Body of pancreas (tissue), 4 donors: ENCODE measurements around the gene AGMAT. TPM values are rescaled to one million over a fixed set of nuclear protein-coding genes. Genes with fewer than 3 reads are reported as not detected.
A peak's percentile ranks its signal among the peaks of the same experiment; 100 is the strongest.

Experiments
- ATAC-seq: fragments of 150-250 bp; one replicate; pipeline ENCODE4 v1.9.1; 2016
- DNase-seq, 4 donors: peaks; one replicate each; pipeline ENCODE4 v3.0.0-alpha.2; 2019
- H3K27ac ChIP-seq, 4 donors: fragments of 200-600 bp; sonication (generic); 1 replicate in 3 of 4; 2 replicates in 1 of 4; pipeline versions ENCODE4 v1.5.1 to v1.6.1; 2016 to 2019; ENCODE audit warnings: mild to moderate bottlenecking in 1 of 4, mixed read lengths in 1 of 4, moderate library complexity in 1 of 4
- H3K27me3 ChIP-seq, 2 donors: fragments of 200-600 bp; sonication (generic); one replicate each; pipeline ENCODE4 v1.6.0; 2016; ENCODE audit warnings: mild to moderate bottlenecking in 1 of 2
- H3K36me3 ChIP-seq, 2 donors: fragments of 200-600 bp; sonication (generic); replicated peaks in 1 of 2; 2 replicates each; pipeline ENCODE4 v1.5.1; 2016; ENCODE audit warnings: low read depth in 2 of 2; ENCODE audit not compliant: insufficient read depth in 1 of 2
- H3K4me1 ChIP-seq: fragments of 200-600 bp; sonication (generic); one replicate; pipeline ENCODE4 v1.6.0; 2016
- H3K4me3 ChIP-seq, 2 donors: fragments of 200-600 bp; sonication (generic); 1 replicate in 1 of 2; 2 replicates in 1 of 2; pipeline ENCODE4 v1.5.1; 2016 to 2019
- H3K9me3 ChIP-seq, 3 donors: fragments of 200-600 bp; sonication (generic); 1 replicate in 2 of 3; 2 replicates in 1 of 3; pipeline ENCODE4 v1.5.1; 2016
- POLR2A ChIP-seq, 3 donors: fragments of 450-650 bp; IDR thresholded peaks; one replicate each; pipeline ENCODE4 v1.6.1; 2016; ENCODE audit warnings: antibody characterized with exemption in 3 of 3, mild to moderate bottlenecking in 2 of 3
- WGBS, 2 donors: methylation state at CpG; one replicate each; pipeline ENCODE4 v1.1.5; 2017; 5-methylcytosine and 5-hydroxymethylcytosine counted together
- intact Hi-C: fragments of 100-400 bp; cut with DNase I; formaldehyde crosslinking; loops from one replicate; pipeline ENCODE4 v1.15.1; 2023
- total RNA-seq, 2 donors: library from RNA; depleted of rRNA; stranded (reverse); fragments of >200 nt; gene quantifications; one replicate each; pipeline ENCODE4 v1.1.0, GENCODE V29; 2016
- TF ChIP-seq, protein P1 (sequence below), 7 experiments: fragments of 450-650 bp in 4 of 7; fragments of 200-600 bp in 3 of 7; sonication (generic) in 3 of 7; IDR thresholded peaks; one replicate each; pipeline ENCODE4 v1.5.1; 2016 to 2019; ENCODE audit warnings: antibody characterized with exemption in 7 of 7

The AGMAT gene
- total RNA-seq, 2 donors from 2014 or later = 0.33 to 0.52 TPM

DNA sequence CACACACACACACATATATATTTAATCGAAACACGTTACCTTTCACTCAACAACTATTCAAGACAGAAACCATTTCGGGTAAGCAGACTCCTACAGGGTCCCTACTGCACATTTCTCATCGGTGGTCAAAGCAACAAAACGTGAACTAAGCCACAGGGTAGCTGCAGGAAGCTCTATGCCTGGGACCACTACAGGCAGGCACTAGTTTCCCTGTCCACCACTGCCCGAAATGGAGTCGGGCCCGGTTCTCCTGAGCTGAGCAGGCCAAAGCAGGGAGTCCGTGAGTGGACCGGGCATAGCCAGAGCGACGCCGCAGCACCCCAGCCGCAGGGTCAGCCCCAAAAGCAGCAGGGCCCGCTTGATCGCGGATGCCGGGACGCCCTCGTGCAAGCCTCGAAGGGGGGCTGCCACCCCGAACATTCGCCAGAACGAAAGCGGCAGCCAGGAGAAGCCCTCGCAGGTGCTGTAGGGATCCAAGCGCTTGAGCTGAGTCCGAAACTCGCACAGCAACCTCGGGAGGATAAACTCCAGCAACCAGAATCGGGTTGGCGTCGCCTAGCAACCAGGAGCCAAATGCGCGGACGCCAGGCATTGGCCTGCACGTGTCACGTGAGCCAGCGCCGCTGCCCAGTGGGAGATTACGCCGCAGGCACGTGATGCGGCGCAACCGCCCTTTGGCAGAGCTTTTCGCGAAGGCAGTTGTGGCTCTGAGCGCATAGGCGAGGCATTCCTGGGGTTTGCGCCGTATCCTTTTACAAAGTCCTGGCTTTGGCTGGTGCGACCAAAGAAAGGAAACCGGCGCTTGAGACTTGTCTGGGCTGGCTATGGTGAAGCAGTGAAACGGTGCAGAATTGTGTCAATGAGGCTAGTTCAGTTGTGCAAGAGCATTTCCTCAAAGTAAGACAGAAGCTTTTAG is 18.5 kb upstream of the AGMAT start:
- Histone ChIP-seq H3K9me3 (no peaks in the 10 kb centered on the region), H3K27ac (peak overlapping the region; percentile 89 to 96 (median 90)), H3K4me3 (peak overlapping the region; percentile 36 to 54), H3K27me3 (no peaks in the 10 kb centered on the region), H3K36me3 (no peaks in the 10 kb centered on the region), H3K4me1 (peaks cover 30% of the 10 kb centered on the region)
- ATAC-seq (peak; percentile 96), DNase-seq (peak; percentile 98 to 99 (median 99))
- 1 to 5% methylated on average over 7 to 56 of the region's 56 CpGs for WGBS, 2 donors
- intact Hi-C loops = no loop called here
- TF ChIP-seq, protein P1, sequence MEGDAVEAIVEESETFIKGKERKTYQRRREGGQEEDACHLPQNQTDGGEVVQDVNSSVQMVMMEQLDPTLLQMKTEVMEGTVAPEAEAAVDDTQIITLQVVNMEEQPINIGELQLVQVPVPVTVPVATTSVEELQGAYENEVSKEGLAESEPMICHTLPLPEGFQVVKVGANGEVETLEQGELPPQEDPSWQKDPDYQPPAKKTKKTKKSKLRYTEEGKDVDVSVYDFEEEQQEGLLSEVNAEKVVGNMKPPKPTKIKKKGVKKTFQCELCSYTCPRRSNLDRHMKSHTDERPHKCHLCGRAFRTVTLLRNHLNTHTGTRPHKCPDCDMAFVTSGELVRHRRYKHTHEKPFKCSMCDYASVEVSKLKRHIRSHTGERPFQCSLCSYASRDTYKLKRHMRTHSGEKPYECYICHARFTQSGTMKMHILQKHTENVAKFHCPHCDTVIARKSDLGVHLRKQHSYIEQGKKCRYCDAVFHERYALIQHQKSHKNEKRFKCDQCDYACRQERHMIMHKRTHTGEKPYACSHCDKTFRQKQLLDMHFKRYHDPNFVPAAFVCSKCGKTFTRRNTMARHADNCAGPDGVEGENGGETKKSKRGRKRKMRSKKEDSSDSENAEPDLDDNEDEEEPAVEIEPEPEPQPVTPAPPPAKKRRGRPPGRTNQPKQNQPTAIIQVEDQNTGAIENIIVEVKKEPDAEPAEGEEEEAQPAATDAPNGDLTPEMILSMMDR (IDR thresholded peaks at IDR 0.05) = peak in 1 of 7 experiments; percentile 5
- TF ChIP-seq POLR2A (IDR thresholded peaks at IDR 0.05) = peak; percentile 47 to 92 (median 83)

DNA sequence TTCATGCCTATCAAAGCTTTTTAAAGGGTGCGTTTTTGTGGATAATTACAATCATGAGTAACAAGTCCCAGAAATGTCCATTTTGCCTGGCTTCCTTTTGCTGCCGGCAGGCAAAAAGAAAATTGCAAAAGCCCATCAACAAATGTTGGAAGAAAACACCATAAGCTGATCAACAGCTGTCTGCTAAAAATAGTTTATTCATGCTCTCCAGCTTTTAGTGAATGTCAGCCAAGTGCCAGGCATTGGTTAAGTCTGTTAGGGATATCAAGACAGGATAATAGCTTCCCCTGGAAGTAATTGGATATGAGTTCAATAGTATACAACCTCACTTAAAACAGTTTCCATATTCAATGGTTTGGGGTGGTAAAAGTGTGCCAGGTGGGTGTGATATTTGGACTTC is 13.6 kb upstream of the AGMAT start:
- Histone ChIP-seq H3K36me3 (no peaks in the 10 kb centered on the region), H3K27ac (no peak overlapping the region), H3K4me1 (peaks cover 11% of the 10 kb centered on the region), H3K4me3 (no peak overlapping the region), H3K27me3 (no peaks in the 10 kb centered on the region), H3K9me3 (no peaks in the 10 kb centered on the region)
- DNase-seq = no peak
- WGBS, 2 donors = 37 to 43% methylated on average over 2 of the region's 2 CpGs
- TF ChIP-seq POLR2A (IDR thresholded peaks at IDR 0.05) = no peak
- TF ChIP-seq, protein P1 (IDR thresholded peaks at IDR 0.05) = no peak
- ATAC-seq = no peak
- intact Hi-C loops = loop anchor here (10.0 kb wide), 1 partner anchor 146 kb away; the partner anchor contains the start of gene TMEM82

DNA sequence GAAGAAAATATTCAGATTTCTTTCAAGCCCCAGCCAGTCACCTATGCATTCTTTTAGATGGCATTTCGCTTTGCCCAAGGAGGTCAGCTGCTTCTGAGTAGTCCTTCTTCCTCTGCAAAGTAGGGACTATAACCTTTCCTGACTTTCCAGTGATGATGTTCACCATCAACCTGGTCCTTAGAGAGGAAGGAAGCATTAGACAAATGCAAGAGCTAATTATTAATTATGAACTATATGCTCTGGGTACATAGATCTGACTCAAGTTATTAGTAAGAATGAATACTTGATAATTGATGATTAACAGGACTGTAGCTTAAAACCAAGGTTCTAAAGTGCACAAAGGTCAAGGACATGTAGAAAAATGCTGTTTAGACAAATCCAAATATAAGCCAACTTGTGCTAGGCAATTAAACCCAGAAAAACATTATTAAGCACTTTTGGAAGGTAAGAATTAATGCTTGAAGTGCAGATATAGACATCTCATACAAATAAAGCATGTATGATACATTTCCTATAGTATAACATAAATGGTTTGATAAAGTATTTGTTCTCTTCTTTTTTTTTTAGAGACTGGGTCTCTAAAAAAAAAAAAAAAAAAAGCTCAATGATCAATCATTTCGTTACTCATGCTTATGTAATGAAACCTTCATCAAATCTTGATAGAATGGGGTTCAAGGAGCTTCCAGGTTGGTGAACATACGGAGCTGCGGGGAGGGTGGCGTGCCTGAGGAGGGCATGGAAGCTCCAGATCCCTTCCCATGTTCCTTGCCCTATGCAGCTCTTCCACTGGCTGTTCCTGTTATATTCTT is 11.2 kb upstream of the AGMAT start:
- intact Hi-C loops = loop anchor here (10.0 kb wide), 1 partner anchor 149 kb away; the partner anchor contains the start of gene TMEM82
- 59 to 65% methylated on average over 5 of the region's 5 CpGs for WGBS, 2 donors
- ATAC-seq (no peak), DNase-seq (no peak)
- Histone ChIP-seq H3K27ac (no peak overlapping the region), H3K9me3 (no peaks in the 10 kb centered on the region), H3K27me3 (no peaks in the 10 kb centered on the region), H3K36me3 (no peaks in the 10 kb centered on the region), H3K4me1 (no peaks in the 10 kb centered on the region), H3K4me3 (no peak overlapping the region)
- TF ChIP-seq, protein P1 (IDR thresholded peaks at IDR 0.05) = no peak
- TF ChIP-seq POLR2A (IDR thresholded peaks at IDR 0.05) = no peak

DNA sequence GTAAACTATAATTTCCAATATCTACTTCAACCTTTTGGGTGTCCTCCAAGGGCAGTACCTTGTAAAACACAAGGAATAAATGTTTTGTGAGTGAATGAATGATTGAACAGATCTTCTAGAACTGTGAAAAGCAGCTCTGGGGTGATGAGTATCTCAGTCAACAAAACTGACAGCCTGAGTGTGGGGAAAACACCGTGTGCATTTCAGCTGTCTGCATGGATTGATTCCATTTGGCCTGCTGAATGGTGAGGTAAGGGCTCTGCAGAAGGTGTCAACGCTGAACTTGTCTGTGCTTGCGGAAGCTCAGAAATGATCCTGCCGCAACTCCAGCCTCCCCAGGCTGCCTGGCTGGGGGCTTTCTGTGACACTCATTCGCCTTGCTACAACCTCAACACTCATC is 7.4 kb upstream of the AGMAT start:
- no peak for TF ChIP-seq POLR2A (IDR thresholded peaks at IDR 0.05)
- TF ChIP-seq, protein P1 (IDR thresholded peaks at IDR 0.05) = no peak
- ATAC-seq (no peak), DNase-seq (peak in 1 of 4 donors; percentile 41)
- Histone ChIP-seq H3K27me3 (no peaks in the 10 kb centered on the region), H3K9me3 (no peaks in the 10 kb centered on the region), H3K4me3 (no peak overlapping the region), H3K4me1 (no peaks in the 10 kb centered on the region), H3K36me3 (no peaks in the 10 kb centered on the region), H3K27ac (no peak overlapping the region)
- 66 to 67% methylated on average over 5 of the region's 5 CpGs for WGBS, 2 donors
- intact Hi-C loops = loop anchor here (10.0 kb wide), 1 partner anchor 153 kb away; the partner anchor contains the start of gene TMEM82
